Measurements from ENCODE around the gene KBTBD13. TPM values are rescaled to one million over a fixed set of nuclear protein-coding genes. Genes with fewer than 3 reads are reported as not detected.
A peak's percentile ranks its signal among the peaks of the same experiment; 100 is the strongest.

KBTBD13 gene
- total RNA-seq, 1 donor from 2014 or later = not detected

DNA sequence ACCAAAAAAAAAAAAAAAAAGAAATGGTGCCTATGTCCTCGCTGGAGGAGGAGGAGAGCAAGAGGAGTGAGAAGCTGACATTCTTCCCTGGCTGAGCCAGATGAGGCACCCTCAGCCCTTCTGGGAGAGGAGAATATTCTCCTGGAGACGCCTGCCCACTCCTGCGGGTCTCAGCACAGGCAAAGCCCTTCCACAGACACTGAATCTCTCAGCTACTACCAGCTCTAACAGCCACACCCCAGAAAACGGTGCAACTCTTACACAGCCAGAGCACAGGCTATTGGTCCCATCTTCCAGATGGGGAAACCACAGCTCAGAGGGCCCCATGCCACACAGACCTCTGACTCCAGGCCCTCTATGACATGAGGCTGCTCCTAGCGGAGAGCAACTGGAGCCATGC, 14.5 kb upstream of the KBTBD13 start:
- DNase-seq (ENCODE audit: extremely low spot score in 2 of 2) = no peak
- Histone ChIP-seq H3K4me3 (no peak overlapping the region), H3K4me1 (peaks cover 62% of the 10 kb centered on the region), H3K27ac (peak overlapping the region; percentile 92), H3K27me3 (no peaks in the 10 kb centered on the region), H3K36me3 (peaks cover 0 to 13% of the 10 kb centered on the region in 2 donors), H3K9me3 (no peaks in the 10 kb centered on the region)
- no peak for TF ChIP-seq POLR2AphosphoS5 (IDR thresholded peaks at IDR 0.05; ENCODE audit: insufficient read depth in 1 of 2, low read depth in 1 of 2)
- TF ChIP-seq POLR2A (IDR thresholded peaks at IDR 0.05) = no peak
- intact Hi-C loops (cut with DNase I) = no loop called here

DNA sequence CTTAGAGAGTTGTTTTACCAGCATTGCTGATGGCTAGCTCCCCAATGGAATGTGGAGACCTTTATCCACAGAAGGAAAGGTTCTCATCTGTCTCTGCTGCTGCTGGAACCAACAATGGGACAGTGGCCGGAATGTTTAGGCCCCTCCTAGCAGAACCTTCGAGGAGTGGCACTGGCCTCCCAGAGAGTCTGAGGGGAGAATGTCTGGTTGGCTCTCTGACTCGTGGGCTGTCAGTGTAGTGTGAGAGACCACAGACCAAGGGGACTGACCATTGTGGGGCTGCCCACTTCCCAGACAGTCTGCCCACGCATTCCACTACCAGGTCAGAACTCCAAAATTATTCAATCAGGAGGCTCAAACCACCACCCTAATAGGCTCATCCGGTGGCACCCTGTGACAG, 13.8 kb upstream of the KBTBD13 start:
- DNase-seq (ENCODE audit: extremely low spot score in 2 of 2) = no peak
- Histone ChIP-seq H3K4me3 (peak overlapping the region in 1 of 2 donors; percentile 16), H3K27me3 (no peaks in the 10 kb centered on the region), H3K36me3 (peaks cover 0 to 13% of the 10 kb centered on the region in 2 donors), H3K27ac (peak overlapping the region; percentile 92), H3K4me1 (peaks cover 62% of the 10 kb centered on the region), H3K9me3 (no peaks in the 10 kb centered on the region)
- TF ChIP-seq POLR2A (IDR thresholded peaks at IDR 0.05) (no peak), POLR2AphosphoS5 (IDR thresholded peaks at IDR 0.05; ENCODE audit: insufficient read depth in 1 of 2, low read depth in 1 of 2) (no peak), CTCF (IDR thresholded peaks at IDR 0.05) (no peak)
- intact Hi-C loops (cut with DNase I) = no loop called here

DNA sequence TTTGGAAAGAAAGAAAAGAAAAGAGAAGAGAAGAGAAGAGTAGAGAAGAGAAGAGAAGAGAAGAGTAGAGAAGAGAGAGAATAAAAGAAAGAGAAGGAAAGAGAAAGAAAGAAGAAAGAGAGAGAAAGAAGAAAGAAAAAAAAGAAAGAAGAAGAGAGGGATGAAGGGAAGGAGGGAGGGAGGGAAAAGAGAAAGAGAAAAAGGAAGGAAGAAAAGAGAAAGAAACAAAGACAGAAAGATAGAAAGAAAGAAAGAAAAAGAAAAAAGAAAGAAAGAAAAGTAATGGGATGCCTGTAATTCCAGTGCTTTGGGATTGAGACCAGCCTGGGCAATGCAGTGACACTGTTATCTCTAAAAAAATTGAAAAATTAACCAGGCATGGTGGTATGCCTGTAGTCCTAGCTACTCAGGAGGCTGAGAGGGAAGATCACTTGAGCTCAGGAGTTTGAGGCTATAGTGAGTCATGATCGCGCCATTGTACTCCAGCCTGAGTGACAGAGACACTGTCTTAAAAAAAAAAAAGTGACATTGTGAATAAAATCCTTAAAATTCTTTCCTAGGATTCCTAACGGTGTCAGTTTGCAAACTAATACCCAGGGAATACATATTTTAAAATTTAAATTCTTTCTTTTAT, 10.4 kb upstream of the KBTBD13 start:
- peak overlapping the region; percentile 66 to 83 for H3K4me3 ChIP-seq
- intact Hi-C loops (cut with DNase I) = no loop called here
- H3K4me1 ChIP-seq = peaks cover 68% of the 10 kb centered on the region
- no peaks in the 10 kb centered on the region for H3K9me3 ChIP-seq
- no peaks in the 10 kb centered on the region for H3K36me3 ChIP-seq
- H3K27me3 ChIP-seq = no peaks in the 10 kb centered on the region
- peak overlapping the region; percentile 92 for H3K27ac ChIP-seq
- TF ChIP-seq CTCF (IDR thresholded peaks at IDR 0.05) (no peak), POLR2AphosphoS5 (IDR thresholded peaks at IDR 0.05; ENCODE audit: insufficient read depth in 1 of 2, low read depth in 1 of 2) (no peak), POLR2A (IDR thresholded peaks at IDR 0.05) (no peak)
- no peak for DNase-seq (ENCODE audit: extremely low spot score in 2 of 2)

DNA sequence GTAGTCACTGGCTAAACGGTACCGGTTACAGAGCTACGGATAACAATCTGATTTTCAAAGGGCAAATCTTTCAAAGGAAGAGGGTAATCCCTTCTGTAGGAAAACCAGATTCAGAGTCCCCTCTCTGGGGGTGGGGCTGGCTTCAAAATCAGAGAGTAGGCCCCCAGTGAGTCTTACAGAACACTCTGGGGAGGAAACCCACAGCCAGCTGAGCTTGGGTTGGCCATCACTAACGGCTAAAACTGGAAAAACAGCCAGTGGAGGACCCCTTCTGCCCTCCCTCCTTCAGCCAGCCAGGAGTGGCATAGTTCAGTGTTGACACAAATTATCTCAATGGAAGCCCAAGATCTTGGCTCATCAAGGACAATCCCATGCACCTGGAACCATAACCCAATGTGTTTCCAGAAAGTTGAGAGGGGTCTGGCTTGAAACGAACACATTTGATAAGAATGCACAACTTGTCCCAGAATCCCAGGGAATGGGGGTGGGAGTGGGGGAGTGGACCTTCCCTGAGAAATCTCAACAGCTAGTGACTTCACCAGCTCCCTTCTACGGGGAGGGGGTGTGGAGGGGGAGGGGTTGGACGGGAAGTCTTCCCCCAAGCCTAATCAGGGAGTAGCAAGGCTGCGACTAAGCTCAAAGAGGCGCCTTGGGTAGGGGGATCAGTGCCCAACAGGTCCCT, 9.8 kb upstream of the KBTBD13 start:
- TF ChIP-seq POLR2AphosphoS5 (IDR thresholded peaks at IDR 0.05; ENCODE audit: insufficient read depth in 1 of 2, low read depth in 1 of 2) (peak in 1 of 2 donors; percentile 55), POLR2A (IDR thresholded peaks at IDR 0.05) (no peak), CTCF (IDR thresholded peaks at IDR 0.05) (no peak)
- intact Hi-C loops (cut with DNase I) = no loop called here
- no peaks in the 10 kb centered on the region for H3K36me3 ChIP-seq
- no peak for DNase-seq (ENCODE audit: extremely low spot score in 2 of 2)
- peak overlapping the region; percentile 66 to 83 for H3K4me3 ChIP-seq
- H3K4me1 ChIP-seq = peaks cover 68% of the 10 kb centered on the region
- no peaks in the 10 kb centered on the region for H3K27me3 ChIP-seq
- H3K27ac ChIP-seq = peak overlapping the region; percentile 92
- H3K9me3 ChIP-seq = no peaks in the 10 kb centered on the region

DNA sequence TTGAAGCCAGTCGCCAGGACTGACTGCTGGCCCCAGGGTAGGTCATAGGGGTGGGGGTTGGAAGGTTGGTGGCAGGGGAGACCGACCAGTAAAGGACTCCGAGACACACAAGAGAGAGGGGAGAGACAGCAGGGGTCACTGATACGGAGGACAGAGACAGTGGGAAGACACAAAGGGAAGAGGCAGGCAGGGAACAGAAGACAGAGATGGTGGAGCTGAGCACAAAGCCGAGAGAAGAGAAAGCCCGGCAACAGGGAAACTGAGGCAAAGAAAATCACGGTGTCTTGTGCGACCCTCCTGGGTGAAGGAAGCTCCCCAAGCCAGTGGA, 9.3 kb upstream of the KBTBD13 start:
- H3K4me1 ChIP-seq = peaks cover 68% of the 10 kb centered on the region
- peak overlapping the region; percentile 66 to 83 for H3K4me3 ChIP-seq
- H3K27me3 ChIP-seq = no peaks in the 10 kb centered on the region
- H3K36me3 ChIP-seq = no peaks in the 10 kb centered on the region
- no peaks in the 10 kb centered on the region for H3K9me3 ChIP-seq
- no peak for TF ChIP-seq POLR2A (IDR thresholded peaks at IDR 0.05)
- TF ChIP-seq POLR2AphosphoS5 (IDR thresholded peaks at IDR 0.05; ENCODE audit: insufficient read depth in 1 of 2, low read depth in 1 of 2) = no peak
- no peak for TF ChIP-seq CTCF (IDR thresholded peaks at IDR 0.05)
- intact Hi-C loops (cut with DNase I) = no loop called here
- peak overlapping the region; percentile 92 for H3K27ac ChIP-seq
- DNase-seq (ENCODE audit: extremely low spot score in 2 of 2) = no peak
